ENCODE data around the gene CPAMD8.

DNA sequence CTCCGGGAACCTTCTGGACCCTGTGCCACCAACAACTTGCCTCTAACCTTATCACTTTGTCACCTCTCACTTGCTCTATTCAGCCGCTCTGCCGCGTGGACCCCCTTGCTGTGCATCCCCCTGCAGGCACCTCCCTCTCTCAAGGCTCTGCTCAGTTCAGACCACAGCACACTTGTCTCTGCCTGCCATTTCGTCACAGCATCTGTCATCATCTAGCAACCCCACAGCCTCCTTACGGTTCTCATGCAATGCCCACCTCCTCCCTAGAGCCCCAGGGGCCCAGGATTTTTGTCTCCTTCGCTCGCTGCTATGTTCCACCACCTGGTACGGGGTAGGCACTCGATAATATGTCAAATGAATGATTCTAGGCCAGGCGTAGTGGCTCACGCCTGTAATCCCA is 43.8 kb upstream of the CPAMD8 start:
- no peak for TF ChIP-seq CTCF (IDR thresholded peaks at IDR 0.05)
- no peak for TF ChIP-seq POLR2A (IDR thresholded peaks at IDR 0.05)

Data from adrenal gland (tissue), 5 donors.